ENCODE data around the gene CGB3.
"Not testable (repeated sequence)": the region's sequence is repeated elsewhere in the genome, so short reads cannot be mapped to it uniquely, and the experiment has no call there.

GRCh38 chr19:49039736-49040135 lies 15.6 kb upstream of the CGB3 start:
- not testable (repeated sequence) for TF ChIP-seq POLR2A, CTCF (IDR thresholded peaks at IDR 0.05)
